HG02938 (cell line): ENCODE results near the gene MOCS1.

ENCODE experiments used
- ATAC-seq: cut with Tn5 transposase; IDR thresholded peaks from one replicate; pipeline ENCODE4 v1.9.1; 2021; ENCODE audit warnings: mild to moderate bottlenecking, moderate library complexity; ENCODE audit not compliant: unreplicated experiment

MOCS1 gene

DNA sequence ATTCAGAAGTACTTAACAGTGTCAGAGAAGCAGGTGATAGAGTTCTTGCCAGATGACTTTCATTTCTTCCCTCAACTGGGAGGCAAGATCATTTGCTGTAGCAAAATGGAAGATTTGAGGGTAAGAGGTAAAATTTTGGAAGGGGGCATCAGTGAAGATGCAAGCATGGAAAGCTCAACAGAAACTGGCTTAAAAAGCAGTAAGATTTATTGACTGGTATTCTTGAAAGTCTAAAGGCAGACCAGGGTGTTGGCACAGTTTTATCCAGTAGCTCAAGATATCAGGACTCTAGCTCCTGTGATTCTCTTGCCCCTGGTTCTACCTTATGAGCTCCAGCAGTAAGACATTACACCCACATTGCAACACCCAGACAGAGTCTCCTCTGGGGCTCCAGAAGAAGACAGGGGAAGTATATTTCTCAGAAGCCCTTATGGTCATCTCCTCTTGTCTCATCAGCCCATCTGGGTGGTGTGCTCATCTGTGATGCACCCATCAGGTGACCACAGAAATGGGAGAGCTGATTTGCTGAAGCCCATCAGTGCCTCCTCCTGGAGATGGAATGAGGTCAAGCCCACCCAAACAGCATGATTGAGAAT is 16.0 kb upstream of the MOCS1 start:
- ATAC-seq: no peak

DNA sequence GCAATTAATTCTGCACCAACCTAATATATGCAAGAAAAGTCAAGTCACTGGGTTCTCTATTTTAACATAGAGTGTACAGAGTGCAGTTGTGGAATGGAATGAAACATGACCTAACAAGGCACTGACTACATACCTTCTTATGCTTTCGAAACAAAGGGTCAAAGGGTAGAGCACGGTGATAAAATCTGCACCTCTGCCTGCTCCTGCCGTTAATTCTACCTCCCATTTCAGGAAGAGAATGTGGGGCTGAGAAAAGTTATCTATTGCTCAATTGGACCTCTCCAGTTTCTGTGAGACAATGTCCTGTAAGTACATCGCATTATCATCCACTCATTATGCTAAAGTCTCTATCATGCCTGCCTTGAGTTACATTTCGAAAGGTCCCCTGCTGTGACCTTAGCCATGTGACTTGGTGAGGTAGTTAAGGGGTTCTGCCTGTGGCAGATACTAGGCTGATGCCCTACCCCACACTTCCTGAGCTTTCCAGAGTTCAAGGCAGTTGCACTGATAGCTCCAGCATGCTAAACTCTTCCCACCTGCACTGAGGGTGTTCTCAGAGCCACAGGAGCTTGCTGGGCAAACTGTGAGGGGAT is 14.0 kb upstream of the MOCS1 start:
- ATAC-seq: no peak

GRCh38 chr6:39947611-39948068 is 13.4 kb upstream of the MOCS1 start:
- ATAC-seq: no peak

DNA sequence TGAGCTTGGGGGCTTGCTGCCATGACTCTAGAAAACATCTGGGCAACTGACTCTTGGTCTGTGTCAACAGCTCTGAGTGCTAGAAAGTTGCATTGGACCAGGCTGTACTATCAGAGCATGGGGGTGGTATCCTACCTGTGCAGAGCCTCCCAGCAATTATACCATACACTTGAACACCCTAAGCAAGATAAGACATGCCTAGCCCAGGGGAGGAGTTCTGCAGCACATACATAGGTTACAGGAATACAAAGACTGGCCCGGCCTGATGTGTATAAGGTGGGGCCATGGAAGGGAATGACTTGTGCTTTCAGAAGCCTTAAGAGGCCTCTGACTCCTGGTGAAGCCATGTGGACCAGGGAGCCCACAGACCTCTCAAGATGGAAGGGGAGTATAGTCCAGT is 11.4 kb upstream of the MOCS1 start:
- ATAC-seq: no peak

GRCh38 chr6:39942903-39943580 is 8.8 kb upstream of the MOCS1 start:
- ATAC-seq: no peak

GRCh38 chr6:39941820-39942219 is 7.6 kb upstream of the MOCS1 start:
- ATAC-seq: no peak

GRCh38 chr6:39941138-39941537 is 6.9 kb upstream of the MOCS1 start:
- no peak for ATAC-seq

GRCh38 chr6:39938773-39939654 is 4.8 kb upstream of the MOCS1 start:
- ATAC-seq: no peak

- ATAC-seq: no peak
Measured at GRCh38 chr6:39937686-39938333, 3.5 kb upstream of the MOCS1 start.

GRCh38 chr6:39936857-39937256 is 2.6 kb upstream of the MOCS1 start:
- ATAC-seq: no peak

- ATAC-seq: no peak
Measured at GRCh38 chr6:39935241-39935640, 979 bp upstream of the MOCS1 start.

DNA sequence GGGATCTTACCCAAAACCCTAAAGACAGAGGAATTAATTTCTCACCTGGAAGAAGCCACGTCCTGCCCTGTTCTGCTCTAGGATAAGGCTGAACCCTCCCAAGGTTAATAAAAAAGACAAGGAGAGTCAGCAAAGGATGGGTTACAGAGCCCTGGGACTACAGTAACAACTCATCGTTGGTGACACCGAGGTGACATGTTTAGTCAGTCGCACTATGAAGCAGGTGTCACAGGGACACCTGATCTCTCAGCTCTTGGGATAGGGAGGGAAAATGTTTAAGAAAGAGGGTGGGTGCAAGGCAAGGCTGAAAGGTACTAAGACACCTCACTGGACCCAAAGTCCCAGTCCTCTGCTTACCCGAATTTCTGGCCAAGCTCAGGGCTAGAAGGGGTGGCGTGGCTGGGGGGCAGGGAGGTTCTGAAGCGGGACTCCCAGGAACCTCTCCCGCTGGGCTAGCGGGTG is 562 bp downstream of the MOCS1 start:
- no peak for ATAC-seq

GRCh38 chr6:39932386-39932910 is 1.8 kb downstream of the MOCS1 start:
- no peak for ATAC-seq

DNA sequence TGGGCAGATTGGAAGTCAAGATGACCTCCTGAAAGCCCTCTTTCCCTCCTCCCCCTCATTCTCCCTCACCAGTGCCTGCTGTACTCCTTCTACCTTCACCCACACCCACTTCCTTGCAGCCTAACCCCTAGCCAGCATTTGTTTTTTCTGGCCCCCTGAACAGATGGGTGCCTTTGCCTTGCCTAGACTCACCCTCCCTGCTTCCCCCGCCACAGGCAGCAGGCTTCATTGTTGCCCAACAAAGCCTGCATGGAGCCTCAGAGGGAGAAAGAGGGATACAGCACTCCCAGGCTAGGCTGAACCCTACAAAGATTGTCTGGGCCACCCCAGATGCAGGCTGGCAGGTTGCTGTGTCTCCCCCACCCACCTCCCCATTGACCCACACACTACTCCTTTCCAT is 2.7 kb downstream of the MOCS1 start:
- no peak for ATAC-seq

DNA sequence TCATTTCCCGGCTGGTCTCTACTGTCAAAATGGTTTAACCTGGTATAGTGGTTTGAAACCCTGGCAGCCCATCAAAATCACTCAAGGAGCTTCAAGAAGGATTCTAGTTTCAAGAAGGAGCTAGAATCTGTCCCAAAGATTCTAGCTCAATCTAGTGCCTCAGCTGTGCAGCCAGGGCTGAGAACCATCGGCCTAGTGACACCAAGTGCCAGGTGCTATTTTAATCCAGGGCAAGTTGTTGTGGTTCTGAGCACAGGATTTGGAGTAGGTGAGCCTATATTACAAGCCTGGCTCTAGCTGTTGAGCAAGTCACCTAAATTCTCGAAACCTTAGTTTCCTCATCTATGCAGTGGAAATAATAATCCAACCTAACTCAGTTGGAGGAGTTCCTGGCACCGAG is 3.7 kb downstream of the MOCS1 start:
- ATAC-seq: no peak

DNA sequence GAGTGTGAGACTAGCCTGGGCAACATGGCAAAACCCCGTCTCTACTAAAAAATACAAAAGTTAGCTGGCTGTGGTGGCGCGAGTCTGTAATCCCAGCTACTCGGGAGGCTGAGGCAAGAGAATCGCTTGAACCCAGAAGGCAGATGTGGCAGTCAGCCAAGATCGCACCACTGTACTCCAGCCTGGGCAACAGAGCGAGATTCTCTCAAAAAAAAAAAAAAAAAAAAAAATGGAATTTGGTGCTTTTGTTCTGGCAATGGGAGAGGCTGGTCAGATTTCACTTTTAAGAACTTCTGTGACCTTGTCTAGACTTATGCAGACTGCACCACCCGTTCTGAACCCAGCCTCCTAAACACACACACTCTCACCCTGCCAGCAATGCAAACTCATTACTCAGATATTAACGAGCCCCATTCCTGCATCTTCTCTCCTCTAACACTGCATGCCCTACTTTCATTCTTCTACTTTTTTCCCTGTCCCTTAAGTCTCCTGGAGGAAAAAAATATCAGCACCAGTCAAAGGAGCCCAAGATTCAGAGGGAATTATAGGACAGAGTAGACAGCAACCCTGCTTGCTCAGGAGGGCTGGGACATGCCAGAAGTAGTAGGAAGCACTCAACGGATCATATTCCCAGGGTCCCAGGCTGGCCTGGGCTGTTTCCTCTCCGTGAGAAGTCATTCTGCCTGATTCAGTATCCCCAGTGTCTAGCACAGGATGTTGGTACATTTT is 4.4 kb downstream of the MOCS1 start:
- no peak for ATAC-seq

DNA sequence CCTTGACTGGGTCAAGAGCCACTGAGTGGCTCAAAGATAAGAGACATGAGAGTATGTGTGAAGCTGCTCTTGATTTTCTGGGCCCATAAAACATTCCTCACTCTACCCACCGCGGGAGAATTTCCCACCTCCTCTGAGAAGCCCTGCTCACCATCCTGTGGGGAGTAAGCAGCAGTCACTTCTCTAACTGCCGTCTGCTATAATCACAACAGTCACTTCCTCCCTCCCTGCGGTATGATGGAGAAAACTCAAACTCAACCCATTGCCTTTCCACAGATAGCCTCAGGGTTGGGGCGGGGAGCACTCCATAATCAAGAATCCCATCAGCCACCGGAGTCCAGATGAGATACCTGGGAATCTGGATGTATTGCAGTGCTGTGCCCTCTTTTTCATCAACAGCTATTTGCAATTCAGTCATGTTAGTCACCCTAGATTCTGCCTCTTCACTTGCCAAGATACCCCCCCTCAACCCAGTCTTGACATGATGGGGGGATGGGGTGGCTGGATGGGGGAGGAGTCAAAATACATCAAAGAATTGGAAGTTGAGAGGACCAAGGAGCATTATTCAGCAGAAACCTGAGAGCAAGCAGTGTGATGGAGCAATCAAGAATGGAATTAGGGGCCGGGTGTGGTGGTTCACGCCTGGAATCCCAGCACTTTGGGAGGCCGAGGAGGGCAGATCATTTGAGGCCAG is 5.1 kb downstream of the MOCS1 start:
- ATAC-seq: no peak

- no peak for ATAC-seq
Measured at GRCh38 chr6:39927159-39927558, 7.1 kb downstream of the MOCS1 start.

DNA sequence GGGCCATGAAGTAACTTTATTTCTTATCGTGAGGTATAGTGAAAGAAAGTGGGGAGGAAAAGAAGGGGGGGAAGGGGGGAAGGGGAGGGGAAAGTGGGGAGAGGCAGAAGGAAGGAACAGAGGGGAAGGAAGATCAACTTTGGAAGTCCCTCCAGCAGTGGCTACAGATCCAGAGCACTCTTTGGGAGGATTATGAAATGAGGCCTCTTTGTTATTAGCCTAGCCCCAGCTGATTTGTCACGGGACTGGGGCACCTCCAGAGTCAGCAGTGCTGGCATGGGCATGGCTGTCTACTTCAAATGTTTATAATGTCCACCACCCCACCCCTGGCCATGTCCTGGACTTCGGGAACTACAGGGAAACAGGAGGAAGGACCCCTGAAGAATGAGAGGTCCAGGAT is 7.6 kb downstream of the MOCS1 start:
- no peak for ATAC-seq
